Lung microvascular endothelial cell (primary cell): ENCODE measurements around the gene MMP11. TPM values are rescaled to one million over a fixed set of nuclear protein-coding genes. Genes with fewer than 3 reads are reported as not detected.

Experiments
- DNase-seq, 2 donors: peaks; one replicate each; pipeline versions ENCODE4 v3.0.0 to v3.0.0-alpha.2; 2010; ENCODE audit warnings: low read depth in 2 of 2
- total RNA-seq: library from RNA; depleted of rRNA; stranded (reverse); fragments of >200 nt; gene quantifications from 2 replicates; pipeline ENCODE4 v1.2.1, GENCODE V29; 2014

Gene MMP11
- total RNA-seq, 1 donor from 2014 or later: 3.4 TPM

DNA sequence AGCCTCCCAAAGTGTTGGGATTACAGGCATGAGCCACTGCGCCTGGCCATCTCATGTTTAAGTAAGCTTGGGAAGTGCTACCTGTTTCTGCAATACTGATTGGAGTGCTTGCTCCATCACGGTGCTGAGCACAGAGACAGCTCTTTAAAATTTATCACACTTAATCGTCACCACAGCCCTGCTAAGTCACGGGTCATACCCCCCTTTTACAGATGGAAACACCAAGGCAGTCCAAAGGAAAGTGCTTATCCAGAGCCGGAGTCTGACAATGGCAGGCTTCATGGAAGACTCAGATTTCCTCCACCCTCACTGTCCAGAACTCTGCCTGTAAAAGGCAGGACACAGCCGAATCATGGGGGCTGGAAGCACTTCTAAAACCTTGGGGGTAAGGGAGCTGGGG, 12.6 kb upstream of the MMP11 start:
- DNase-seq: no peak

- DNase-seq: peak; percentile 45 to 59
These were observed 9.6 kb upstream of the MMP11 start, which contains the start of gene C22orf15 for GRCh38 chr22:23762842-23763578. C22orf15 (plus strand) TSS chr22:23762990; CDS start chr22:23763307, 317 bp downstream.

GRCh38 chr22:23763579-23763945, 9.1 kb upstream of the MMP11 start:
- no peak for DNase-seq

- DNase-seq: no peak
These were observed 8.7 kb upstream of the MMP11 start for GRCh38 chr22:23763954-23764353.

GRCh38 chr22:23764899-23765881, 7.5 kb upstream of the MMP11 start:
- DNase-seq: no peak

GRCh38 chr22:23767303-23767672, 5.4 kb upstream of the MMP11 start:
- DNase-seq: no peak

DNA sequence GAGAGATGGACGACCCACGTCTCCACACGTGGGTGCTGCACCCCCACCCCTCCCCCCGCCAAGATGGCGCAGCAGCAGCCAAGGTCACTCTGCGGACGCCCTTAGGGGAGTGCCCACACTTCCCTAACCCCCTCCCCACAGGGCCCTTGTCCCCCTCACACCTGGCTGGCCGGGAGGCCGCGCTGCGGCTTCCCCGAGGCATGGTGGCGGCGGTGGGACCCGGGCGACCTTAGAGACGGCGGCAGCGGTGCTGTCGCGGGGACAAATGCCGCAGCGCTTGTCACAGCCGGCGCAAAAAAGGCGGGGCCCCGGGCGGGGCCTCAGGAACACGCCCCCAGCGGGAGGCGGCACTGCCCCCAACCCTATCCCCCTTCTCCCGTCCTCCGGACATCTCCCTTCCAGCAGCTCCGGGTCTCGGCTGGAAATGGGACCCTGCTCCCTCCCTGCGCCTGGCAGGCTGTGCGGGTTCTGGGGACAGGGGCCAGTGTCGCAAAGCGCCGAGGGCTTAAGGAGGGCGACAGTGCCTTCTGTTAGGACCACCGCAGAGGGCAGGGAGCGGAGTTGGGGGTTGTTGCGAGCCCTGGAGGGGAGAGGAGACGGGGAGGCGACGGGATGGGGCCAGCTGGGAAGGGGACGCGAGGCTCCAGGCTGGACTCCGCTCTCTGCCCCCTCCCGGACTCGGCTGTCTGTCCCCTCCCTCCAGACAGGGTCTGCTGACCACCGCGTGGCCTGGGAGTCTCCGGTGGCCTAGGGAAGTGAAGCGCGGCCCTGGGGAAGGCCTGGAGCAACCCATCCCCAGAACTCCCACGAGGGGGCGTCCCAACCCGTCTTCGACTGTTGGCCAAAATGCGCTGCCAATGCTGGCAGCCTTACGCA, 4.7 kb upstream of the MMP11 start, which contains the start of gene CHCHD10:
CHCHD10 (minus strand) TSS at position 300 of the 876 bp plus-strand sequence; CDS start at position 202, 98 bp downstream.
- peak; percentile 69 to 89 for DNase-seq

- DNase-seq: no peak
These were observed 3.2 kb upstream of the MMP11 start for GRCh38 chr22:23769321-23769965.

- DNase-seq: no peak
These were observed 367 bp upstream of the MMP11 start for GRCh38 chr22:23772315-23772648.

DNA sequence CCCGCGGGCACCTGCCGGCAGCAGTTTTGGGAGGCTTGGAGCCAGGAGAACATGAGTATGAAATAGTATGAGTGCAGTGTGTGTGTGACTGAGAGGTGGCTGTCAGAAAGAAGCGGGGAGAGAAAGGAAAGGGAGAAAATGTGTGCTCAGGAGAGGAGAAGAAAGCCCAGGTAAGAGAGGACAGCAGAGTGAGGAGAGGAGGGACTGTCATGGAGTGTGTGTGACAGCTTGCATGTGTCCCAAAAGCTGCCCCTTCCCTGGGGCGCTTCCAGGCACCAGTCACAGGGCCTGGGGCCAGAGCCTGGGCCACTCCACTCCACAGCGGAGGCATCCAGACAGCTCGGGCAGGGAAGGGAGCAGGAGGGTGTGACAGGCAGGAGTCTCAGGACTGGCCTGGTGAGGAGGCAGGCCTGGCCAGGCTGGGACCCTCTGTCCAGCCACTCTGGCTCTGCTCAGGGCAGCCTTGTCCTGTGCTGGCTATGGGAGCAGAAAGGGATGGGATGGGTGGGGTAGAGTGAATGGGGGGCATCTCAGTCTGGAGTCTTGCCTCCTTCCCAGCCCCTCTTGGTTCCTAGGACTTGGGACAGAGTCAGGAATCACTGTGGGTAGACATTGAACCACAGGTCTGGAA, 949 bp downstream of the MMP11 start:
- no peak for DNase-seq

DNA sequence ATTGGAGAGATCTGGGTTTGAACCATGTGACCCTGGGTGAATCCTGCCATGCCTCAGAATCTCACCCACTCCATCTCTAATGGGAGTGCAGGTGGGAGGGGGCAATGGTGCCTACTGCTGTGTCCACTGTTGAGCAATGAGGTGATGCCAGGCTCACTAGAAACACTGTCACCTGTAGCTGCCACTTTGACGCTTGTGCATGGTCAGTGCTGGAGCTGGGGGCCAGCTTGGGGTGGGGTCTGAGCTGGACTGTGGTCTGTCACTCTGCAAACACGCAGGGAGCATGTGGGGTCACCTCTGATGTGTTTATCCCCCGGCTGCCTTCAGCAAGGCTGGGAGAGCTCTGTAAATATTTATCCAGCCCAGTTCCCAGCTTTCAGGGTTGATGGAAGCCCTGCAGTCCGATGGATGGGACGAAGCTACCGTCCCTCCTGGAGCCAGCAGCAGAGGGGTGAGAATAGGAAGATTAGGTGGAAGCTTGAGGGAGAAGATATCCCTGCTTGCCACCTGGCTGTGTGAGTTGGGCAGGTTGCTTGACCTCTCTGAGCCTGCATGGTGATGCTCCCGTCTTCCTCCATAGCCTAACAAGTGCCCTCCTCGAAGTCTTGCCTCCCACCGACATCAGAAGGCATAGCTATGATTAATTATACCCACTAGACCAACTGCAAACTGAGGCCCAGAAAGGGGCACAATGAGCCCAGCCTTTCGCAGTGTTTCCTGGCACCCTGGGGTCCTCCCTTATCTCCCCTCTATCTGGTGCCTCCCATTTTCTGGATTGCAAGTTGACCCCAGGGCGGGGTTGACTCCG, 1.7 kb downstream of the MMP11 start:
- no peak for DNase-seq

DNA sequence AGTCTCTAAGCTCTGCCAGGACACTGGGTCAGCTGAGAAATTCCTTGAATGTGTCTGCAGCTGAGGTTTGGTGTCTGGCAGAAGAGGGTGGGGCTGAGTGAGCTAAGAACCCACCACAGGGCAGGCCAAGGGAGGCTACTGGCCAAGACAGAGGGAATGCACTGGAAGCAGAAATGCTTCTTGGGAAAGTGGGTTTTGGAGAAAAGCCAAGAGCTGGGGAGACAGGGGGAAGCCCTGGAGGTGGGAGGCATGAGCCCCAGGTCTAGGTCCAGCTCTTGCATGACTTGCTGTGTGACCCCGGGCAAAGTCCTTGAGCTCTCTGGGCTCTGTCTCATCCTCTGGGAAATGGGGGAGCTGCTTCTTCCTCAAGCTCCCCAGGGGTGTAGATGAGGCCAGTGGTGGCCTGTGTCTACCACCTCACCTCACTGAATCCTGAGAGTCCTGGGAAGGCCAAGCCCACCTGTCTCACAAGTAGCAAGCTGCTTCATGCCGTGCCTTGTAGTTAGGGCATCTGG, 2.3 kb downstream of the MMP11 start:
- no peak for DNase-seq

- DNase-seq: no peak
These were observed 3.2 kb downstream of the MMP11 start for GRCh38 chr22:23775779-23776375.

DNA sequence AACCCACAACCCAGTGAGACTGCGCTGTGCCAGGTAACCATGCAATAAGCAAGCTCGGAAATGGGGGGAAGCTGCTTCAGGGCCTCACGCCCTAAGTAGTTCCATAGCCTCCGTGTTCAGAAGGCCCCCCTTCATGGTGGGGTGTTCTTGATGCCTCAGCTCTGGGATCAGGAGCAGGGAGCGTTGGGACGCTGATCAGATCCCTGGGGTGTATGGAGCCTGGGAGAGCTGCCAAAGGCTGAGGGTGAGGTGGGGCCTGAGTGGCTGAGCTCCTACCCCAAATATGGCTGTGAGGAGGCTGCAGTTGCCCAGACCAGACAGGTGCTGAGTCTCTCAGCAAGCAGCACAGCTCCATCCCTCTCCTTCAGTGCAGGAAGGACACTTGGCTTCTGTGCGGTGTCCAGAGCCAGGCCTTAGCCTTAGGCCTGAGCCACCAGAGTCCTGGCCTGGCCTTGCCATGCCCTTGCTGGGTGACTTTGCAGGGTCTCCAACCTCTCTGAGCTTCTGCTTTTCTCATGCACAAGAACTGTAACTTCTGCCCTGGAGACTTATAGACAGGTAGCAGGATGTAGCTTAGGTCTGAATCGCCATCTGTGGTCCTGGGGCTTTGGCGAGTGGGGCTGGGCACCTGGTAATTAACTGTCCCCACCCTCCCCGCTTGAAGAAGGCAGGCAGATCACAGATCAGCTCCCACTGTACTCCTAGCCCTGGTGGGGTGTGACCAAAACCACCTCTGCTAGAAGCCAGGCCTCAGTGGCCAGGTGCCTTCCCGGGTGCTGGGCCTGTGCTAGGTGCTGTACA, 5.3 kb downstream of the MMP11 start:
- no peak for DNase-seq

GRCh38 chr22:23778577-23778900, 5.9 kb downstream of the MMP11 start:
- DNase-seq: no peak

GRCh38 chr22:23779083-23779482, 6.4 kb downstream of the MMP11 start:
- DNase-seq: no peak

DNA sequence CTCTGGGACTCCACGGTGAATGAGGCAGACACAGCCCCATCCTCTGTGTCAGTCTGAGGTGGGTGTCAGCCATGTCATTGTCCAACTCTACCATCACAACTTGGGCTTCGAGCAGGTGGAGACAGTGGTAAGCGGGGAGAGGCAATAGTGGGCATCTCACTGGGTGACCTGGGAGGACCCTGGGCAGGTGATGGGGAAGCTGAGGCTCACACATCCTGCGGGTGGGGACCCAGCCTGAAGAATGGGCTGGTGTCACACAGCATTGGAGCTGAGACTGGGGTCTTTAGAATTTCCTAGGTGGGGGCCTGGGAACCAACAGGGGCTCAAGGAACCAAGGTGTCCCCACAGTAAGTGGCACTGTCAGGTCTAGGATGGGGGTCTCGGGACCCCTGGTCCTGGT, 7.1 kb downstream of the MMP11 start:
- no peak for DNase-seq

DNA sequence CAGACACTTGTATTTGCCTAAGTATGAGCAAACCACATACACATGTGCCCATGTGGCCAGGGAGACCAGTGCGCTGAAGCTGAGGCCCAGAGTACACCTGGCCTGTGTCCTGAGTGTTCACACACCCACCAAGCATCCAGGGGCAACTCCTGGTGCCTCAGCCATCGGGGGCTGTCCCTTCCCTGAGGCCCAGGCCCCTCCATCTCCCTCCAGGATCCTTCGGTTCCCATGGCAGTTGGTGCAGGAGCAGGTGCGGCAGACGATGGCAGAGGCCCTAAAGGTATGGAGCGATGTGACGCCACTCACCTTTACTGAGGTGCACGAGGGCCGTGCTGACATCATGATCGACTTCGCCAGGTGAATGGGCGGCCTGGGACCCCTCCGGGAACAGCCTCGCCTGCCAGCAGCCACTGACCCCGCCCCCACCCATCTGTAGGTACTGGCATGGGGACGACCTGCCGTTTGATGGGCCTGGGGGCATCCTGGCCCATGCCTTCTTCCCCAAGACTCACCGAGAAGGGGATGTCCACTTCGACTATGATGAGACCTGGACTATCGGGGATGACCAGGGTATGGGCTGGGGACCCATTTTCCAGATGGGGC, 7.6 kb downstream of the MMP11 start:
- no peak for DNase-seq
